HepG2 (cell line): Measurements from ENCODE around the gene EPN3. TPM values are rescaled to one million over a fixed set of nuclear protein-coding genes. Genes with fewer than 3 reads are reported as not detected.
A peak's percentile ranks its signal among the peaks of the same experiment; 100 is the strongest.

Experiments
- AHDC1 ChIP-seq: sonication (generic); formaldehyde crosslinking; IDR thresholded peaks from 2 replicates; pipeline ENCODE4 v1.5.1; 2020; ENCODE audit warnings: mild to moderate bottlenecking, missing genetic modification reagents, borderline replicate concordance
- ETV6 ChIP-seq: sonication (generic); formaldehyde crosslinking; conservative IDR thresholded peaks from 2 replicates; pipeline ENCODE4 v1.4.0; 2020; ENCODE audit warnings: missing genetic modification reagents
- FOXP1 ChIP-seq, 2 experiments: fragments of 450-650 bp in 1 of 2; IDR thresholded peaks; 2 replicates each; pipeline ENCODE4 v1.6.1; 2017 to 2018; ENCODE audit warnings: antibody characterized with exemption in 1 of 2
- HNRNPUL1 ChIP-seq: fragments of 200-400 bp; formaldehyde crosslinking; IDR thresholded peaks from 2 replicates; pipeline ENCODE4 v1.6.1; 2017; ENCODE audit warnings: low read depth, mild to moderate bottlenecking, low read length, moderate library complexity
- HOXA5 ChIP-seq: sonication (generic); formaldehyde crosslinking; IDR thresholded peaks from 2 replicates; pipeline ENCODE4 v1.4.0; 2020; ENCODE audit warnings: missing genetic modification reagents
- NFE2 ChIP-seq: sonication (generic); formaldehyde crosslinking; IDR thresholded peaks from 2 replicates; pipeline ENCODE4 v1.4.0; 2020; ENCODE audit warnings: missing genetic modification reagents
- SATB2 ChIP-seq: sonication (generic); formaldehyde crosslinking; IDR thresholded peaks from 2 replicates; pipeline ENCODE4 v1.5.0; 2020; ENCODE audit warnings: missing genetic modification reagents
- TGIF2 ChIP-seq: IDR thresholded peaks from 2 replicates; pipeline ENCODE4 v1.6.1; 2016; ENCODE audit warnings: control low read depth, missing compliant biosample characterization
- TOE1 ChIP-seq: sonication (generic); formaldehyde crosslinking; IDR thresholded peaks from 2 replicates; pipeline ENCODE4 v1.4.0; 2020; ENCODE audit warnings: mild to moderate bottlenecking, missing genetic modification reagents
- TRIM24 ChIP-seq: sonication (generic); formaldehyde crosslinking; IDR thresholded peaks from 2 replicates; pipeline ENCODE4 v1.8.0; 2022; ENCODE audit warnings: mild to moderate bottlenecking, missing genetic modification reagents
- ZBTB42 ChIP-seq: sonication (generic); formaldehyde crosslinking; IDR thresholded peaks from 2 replicates; pipeline ENCODE4 v1.5.0; 2020; ENCODE audit warnings: mild to moderate bottlenecking, missing genetic modification reagents
- ZMYM4 ChIP-seq: sonication (generic); formaldehyde crosslinking; IDR thresholded peaks from 2 replicates; pipeline ENCODE4 v1.8.1; 2023; ENCODE audit warnings: mild to moderate bottlenecking, missing genetic modification reagents
- ZNF20 ChIP-seq: sonication (generic); formaldehyde crosslinking; IDR thresholded peaks from 2 replicates; pipeline ENCODE4 v1.4.0; 2020; ENCODE audit warnings: mild to moderate bottlenecking, moderate library complexity, missing genetic modification reagents
- ZNF451 ChIP-seq: sonication (generic); formaldehyde crosslinking; IDR thresholded peaks from 2 replicates; pipeline ENCODE4 v1.5.0; 2020; ENCODE audit warnings: mild to moderate bottlenecking, missing genetic modification reagents
- ZNF577 ChIP-seq: sonication (generic); formaldehyde crosslinking; IDR thresholded peaks from 2 replicates; pipeline ENCODE4 v1.4.0; 2020; ENCODE audit warnings: mild to moderate bottlenecking, low read depth, missing genetic modification reagents, borderline replicate concordance
- ZNF660 ChIP-seq: sonication (generic); formaldehyde crosslinking; IDR thresholded peaks from 2 replicates; pipeline ENCODE4 v1.5.1; 2020; ENCODE audit warnings: mild to moderate bottlenecking, low read depth, missing genetic modification reagents, borderline replicate concordance
- ZNF720 ChIP-seq: sonication (generic); formaldehyde crosslinking; IDR thresholded peaks from 2 replicates; pipeline ENCODE4 v1.4.0; 2020; ENCODE audit warnings: missing genetic modification reagents
- ZNF737 ChIP-seq: sonication (generic); formaldehyde crosslinking; IDR thresholded peaks from 2 replicates; pipeline ENCODE4 v1.5.0; 2020; ENCODE audit warnings: missing genetic modification reagents, mild to moderate bottlenecking, borderline replicate concordance
- ZSCAN31 ChIP-seq: sonication (generic); formaldehyde crosslinking; IDR thresholded peaks from 2 replicates; pipeline ENCODE4 v1.5.0; 2020; ENCODE audit warnings: low read depth, mild to moderate bottlenecking, missing genetic modification reagents
- polyA plus RNA-seq, 8 experiments: library from polyadenylated mRNA; depleted of rRNA in 3 of 8; stranded (reverse) in 7 of 8; unstranded in 1 of 8; fragments of >200 nt; fragmentation: Illumina TruSeq in 4 of 8; extraction: Trizol in 4 of 8; gene quantifications; 2 replicates each; pipeline versions ENCODE4 v1.2.1 to v1.2.3, GENCODE V29; 2011 to 2016; ENCODE audit warnings: low read depth in 4 of 8, missing spikeins in 1 of 8, mixed read lengths in 1 of 8; ENCODE audit not compliant: insufficient read depth in 1 of 8
- total RNA-seq, 5 experiments: library from RNA; depleted of rRNA; stranded (reverse); fragments of >200 nt; fragmentation: Illumina TruSeq; extraction: Trizol; gene quantifications; 2 replicates each; pipeline ENCODE4 v1.2.3, GENCODE V29; 2016; ENCODE audit warnings: low read depth in 1 of 5
- TF ChIP-seq, protein P1 (sequence below): sonication (generic); formaldehyde crosslinking; IDR thresholded peaks from 2 replicates; pipeline ENCODE4 v1.4.0; 2020; ENCODE audit warnings: missing genetic modification reagents
- TF ChIP-seq, protein P2 (sequence below): sonication (generic); IDR thresholded peaks from 2 replicates; pipeline ENCODE4 v1.6.1; 2016; ENCODE audit warnings: low read depth, borderline replicate concordance

The EPN3 gene
- total and polyA plus RNA-seq, 2 of the 13 experiments (the other 11 are each of a cell fraction or from before 2014, with no cell fraction given), result 0.11 to 0.95 TPM

DNA sequence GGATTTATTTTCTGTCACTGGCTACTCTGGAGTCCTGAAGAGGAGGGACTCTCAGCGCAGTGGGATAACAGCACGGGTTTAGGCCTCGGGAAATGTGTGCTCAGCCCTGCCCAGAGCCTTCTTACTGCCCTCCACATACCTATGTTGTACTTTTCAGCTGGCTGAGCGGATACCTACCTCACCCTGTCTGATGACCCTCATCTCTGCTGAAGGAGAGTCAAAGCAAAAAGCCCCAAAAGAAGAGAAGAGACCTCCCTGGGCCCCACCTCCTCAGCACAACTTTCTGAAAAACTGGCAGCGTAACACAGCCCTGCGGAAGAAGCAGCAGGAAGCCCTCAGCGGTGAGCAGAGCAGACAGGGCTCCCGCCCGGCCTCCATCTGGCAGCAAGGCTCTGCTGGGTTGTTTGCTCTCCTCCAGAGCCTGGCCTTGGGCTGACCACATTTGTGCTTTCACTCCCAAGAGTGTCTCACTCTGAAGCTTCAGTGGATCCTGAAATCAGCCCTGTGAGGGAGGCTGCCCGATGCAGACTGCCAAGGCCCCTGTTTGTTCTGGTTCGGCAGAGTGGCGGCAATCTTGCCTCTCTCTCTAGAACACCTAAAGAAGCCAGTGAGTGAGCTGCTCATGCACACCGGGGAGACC, 14.0 kb upstream of the EPN3 start (continued):
- TF ChIP-seq, protein P1, sequence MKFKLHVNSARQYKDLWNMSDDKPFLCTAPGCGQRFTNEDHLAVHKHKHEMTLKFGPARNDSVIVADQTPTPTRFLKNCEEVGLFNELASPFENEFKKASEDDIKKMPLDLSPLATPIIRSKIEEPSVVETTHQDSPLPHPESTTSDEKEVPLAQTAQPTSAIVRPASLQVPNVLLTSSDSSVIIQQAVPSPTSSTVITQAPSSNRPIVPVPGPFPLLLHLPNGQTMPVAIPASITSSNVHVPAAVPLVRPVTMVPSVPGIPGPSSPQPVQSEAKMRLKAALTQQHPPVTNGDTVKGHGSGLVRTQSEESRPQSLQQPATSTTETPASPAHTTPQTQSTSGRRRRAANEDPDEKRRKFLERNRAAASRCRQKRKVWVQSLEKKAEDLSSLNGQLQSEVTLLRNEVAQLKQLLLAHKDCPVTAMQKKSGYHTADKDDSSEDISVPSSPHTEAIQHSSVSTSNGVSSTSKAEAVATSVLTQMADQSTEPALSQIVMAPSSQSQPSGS (CRISPR knock-in tag), result no peak
- TF ChIP-seq, protein P2, sequence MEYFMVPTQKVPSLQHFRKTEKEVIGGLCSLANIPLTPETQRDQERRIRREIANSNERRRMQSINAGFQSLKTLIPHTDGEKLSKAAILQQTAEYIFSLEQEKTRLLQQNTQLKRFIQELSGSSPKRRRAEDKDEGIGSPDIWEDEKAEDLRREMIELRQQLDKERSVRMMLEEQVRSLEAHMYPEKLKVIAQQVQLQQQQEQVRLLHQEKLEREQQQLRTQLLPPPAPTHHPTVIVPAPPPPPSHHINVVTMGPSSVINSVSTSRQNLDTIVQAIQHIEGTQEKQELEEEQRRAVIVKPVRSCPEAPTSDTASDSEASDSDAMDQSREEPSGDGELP, result no peak
- no peak for TF ChIP-seq ZNF20 (CRISPR knock-in tag)
- TF ChIP-seq TOE1 (CRISPR knock-in tag), result no peak
- TF ChIP-seq HNRNPUL1, result no peak
- no peak for TF ChIP-seq NFE2 (CRISPR knock-in tag)
- no peak for TF ChIP-seq HOXA5 (CRISPR knock-in tag)
- peak; percentile 67 for TF ChIP-seq ZSCAN31 (CRISPR knock-in tag)
- no peak for TF ChIP-seq ZNF737 (CRISPR knock-in tag)
- no peak; the same call in 1 of the 2 replicates for TF ChIP-seq AHDC1 (CRISPR knock-in tag)
- TF ChIP-seq ZNF577 (CRISPR knock-in tag), result no peak
- no peak for TF ChIP-seq TRIM24 (CRISPR knock-in tag)
- no peak for TF ChIP-seq FOXP1 (IDR thresholded peaks at IDR 0.05)
- TF ChIP-seq FOXP1 (CRISPR knock-in tag; IDR thresholded peaks at IDR 0.05), result no peak
- no peak for TF ChIP-seq SATB2 (CRISPR knock-in tag)
- TF ChIP-seq ZBTB42, result peak; percentile 69; the same call in 1 of the 2 replicates
- no peak for TF ChIP-seq ZNF720 (CRISPR knock-in tag)
- no peak for TF ChIP-seq TGIF2 (CRISPR knock-in tag)
- TF ChIP-seq ZMYM4, result no peak
- TF ChIP-seq ETV6, result no peak
- TF ChIP-seq ZNF451 (CRISPR knock-in tag), result no peak
- TF ChIP-seq ZNF660 (CRISPR knock-in tag), result no peak
